ENCODE data around the gene ZFP91. TPM values are rescaled to one million over a fixed set of nuclear protein-coding genes. Genes with fewer than 3 reads are reported as not detected.

The ZFP91 gene
- total and polyA plus RNA-seq, 9 of the 15 experiments (the other 6 are each of a cell fraction or from before 2014, with no cell fraction given), result 17.6 to 58.3 (median 34.0) TPM

DNA sequence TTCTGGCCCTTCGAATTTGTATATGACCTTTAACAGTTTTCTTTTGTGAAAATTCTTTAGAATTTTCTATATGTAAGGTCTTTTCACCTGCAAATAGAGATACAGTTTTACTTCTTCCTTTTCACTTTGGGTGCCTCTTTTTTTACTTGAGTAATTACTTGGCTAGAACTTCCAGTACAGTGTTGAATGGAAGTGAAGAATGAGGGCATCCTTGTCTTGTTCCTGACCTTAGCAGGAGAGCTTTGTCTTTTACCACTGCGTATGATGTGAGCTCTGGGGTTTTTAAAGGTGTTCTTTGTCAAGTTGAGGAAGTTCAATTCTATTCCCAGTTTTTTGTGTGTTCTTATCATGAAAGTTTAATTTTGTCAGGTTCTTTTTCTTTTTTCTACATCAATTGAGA, 21.6 kb downstream of the ZFP91 start:
- H3K4me3 ChIP-seq, result no peak overlapping the region
- H3K9me3 ChIP-seq (replicated peaks; ENCODE audit: control insufficient read depth, insufficient read depth, low read depth, low read length), result no peaks in the 10 kb centered on the region
- H3K4me1 ChIP-seq (replicated peaks in 1 of 2; ENCODE audit: control insufficient read depth in 2 of 2, insufficient read depth in 2 of 2, low read length in 2 of 2), result peaks cover 2 to 18% of the 10 kb centered on the region in 2 experiments; a peak in 4 of 5 replicates
- intact Hi-C loops (cut with micrococcal nuclease), result no loop called here
- POLR2A ChIA-PET, result no interaction called here
- no peaks in the 10 kb centered on the region for H3K27me3 ChIP-seq (ENCODE audit: control insufficient read depth in 2 of 2, insufficient read depth in 2 of 2, low read length in 2 of 2)
- in situ Hi-C loops (cut with MboI), result no loop called here
- no peak overlapping the region for H2AFZ ChIP-seq (ENCODE audit: low read depth, low read length)
- peaks cover 11% of the 10 kb centered on the region; the same call in 1 of the 2 replicates for H4K20me1 ChIP-seq (replicated peaks; ENCODE audit: control insufficient read depth, insufficient read depth, low read length)
- no peak overlapping the region for H3K27ac ChIP-seq (ENCODE audit: extremely low read depth, low read depth, low read length)
- peaks cover 3% of the 10 kb centered on the region for H3K9me1 ChIP-seq (ENCODE audit: control insufficient read depth, insufficient read depth, low read length)
- no peak for DNase-seq (ENCODE audit: extremely low read depth in 1 of 4, low spot score in 3 of 4)
- peaks cover 100% of the 10 kb centered on the region for H3K79me2 ChIP-seq (ENCODE audit: control insufficient read depth, insufficient read depth, low read length)
- no TSS peak for BruUV-seq (replicated peaks)
- ATAC-seq, result no peak
- 82% methylated on average over 2 of the region's 2 CpGs for WGBS (ENCODE audit: insufficient coverage, low coverage, missing lambda C conversion rate)
- CTCF ChIA-PET (ENCODE audit: low intra/inter-chr PET ratio), result no interaction called here
- FAIRE-seq, result no peak
- H3K4me2 ChIP-seq (ENCODE audit: insufficient read depth, low read length), result no peak overlapping the region
- H3K36me3 ChIP-seq (ENCODE audit: control insufficient read depth, insufficient read depth, low read length), result peaks cover 33% of the 10 kb centered on the region
- no peak overlapping the region for H3K9ac ChIP-seq (ENCODE audit: insufficient read depth in 1 of 2, low read depth in 2 of 2, low read length in 2 of 2)
- TF ChIP-seq NCOA4 (IDR thresholded peaks at IDR 0.05; ENCODE audit: partially characterized antibody) (no peak), POLR3A (IDR thresholded peaks at IDR 0.05; ENCODE audit: borderline replicate concordance, extremely low read depth, insufficient read depth, insufficient read length) (no peak), RFX7 (CRISPR knock-in tag; IDR thresholded peaks at IDR 0.05) (no peak), FOXJ3 (CRISPR knock-in tag; IDR thresholded peaks at IDR 0.05) (no peak), TRIM24 (IDR thresholded peaks at IDR 0.05) (no peak), ZNF121 (CRISPR knock-in tag; conservative IDR thresholded peaks at IDR 0.05) (no peak)
- TF ChIP-seq, protein P1, sequence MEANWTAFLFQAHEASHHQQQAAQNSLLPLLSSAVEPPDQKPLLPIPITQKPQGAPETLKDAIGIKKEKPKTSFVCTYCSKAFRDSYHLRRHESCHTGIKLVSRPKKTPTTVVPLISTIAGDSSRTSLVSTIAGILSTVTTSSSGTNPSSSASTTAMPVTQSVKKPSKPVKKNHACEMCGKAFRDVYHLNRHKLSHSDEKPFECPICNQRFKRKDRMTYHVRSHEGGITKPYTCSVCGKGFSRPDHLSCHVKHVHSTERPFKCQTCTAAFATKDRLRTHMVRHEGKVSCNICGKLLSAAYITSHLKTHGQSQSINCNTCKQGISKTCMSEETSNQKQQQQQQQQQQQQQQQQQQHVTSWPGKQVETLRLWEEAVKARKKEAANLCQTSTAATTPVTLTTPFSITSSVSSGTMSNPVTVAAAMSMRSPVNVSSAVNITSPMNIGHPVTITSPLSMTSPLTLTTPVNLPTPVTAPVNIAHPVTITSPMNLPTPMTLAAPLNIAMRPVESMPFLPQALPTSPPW (CRISPR knock-in tag; IDR thresholded peaks at IDR 0.05), result no peak
- TF ChIP-seq, protein P2, sequence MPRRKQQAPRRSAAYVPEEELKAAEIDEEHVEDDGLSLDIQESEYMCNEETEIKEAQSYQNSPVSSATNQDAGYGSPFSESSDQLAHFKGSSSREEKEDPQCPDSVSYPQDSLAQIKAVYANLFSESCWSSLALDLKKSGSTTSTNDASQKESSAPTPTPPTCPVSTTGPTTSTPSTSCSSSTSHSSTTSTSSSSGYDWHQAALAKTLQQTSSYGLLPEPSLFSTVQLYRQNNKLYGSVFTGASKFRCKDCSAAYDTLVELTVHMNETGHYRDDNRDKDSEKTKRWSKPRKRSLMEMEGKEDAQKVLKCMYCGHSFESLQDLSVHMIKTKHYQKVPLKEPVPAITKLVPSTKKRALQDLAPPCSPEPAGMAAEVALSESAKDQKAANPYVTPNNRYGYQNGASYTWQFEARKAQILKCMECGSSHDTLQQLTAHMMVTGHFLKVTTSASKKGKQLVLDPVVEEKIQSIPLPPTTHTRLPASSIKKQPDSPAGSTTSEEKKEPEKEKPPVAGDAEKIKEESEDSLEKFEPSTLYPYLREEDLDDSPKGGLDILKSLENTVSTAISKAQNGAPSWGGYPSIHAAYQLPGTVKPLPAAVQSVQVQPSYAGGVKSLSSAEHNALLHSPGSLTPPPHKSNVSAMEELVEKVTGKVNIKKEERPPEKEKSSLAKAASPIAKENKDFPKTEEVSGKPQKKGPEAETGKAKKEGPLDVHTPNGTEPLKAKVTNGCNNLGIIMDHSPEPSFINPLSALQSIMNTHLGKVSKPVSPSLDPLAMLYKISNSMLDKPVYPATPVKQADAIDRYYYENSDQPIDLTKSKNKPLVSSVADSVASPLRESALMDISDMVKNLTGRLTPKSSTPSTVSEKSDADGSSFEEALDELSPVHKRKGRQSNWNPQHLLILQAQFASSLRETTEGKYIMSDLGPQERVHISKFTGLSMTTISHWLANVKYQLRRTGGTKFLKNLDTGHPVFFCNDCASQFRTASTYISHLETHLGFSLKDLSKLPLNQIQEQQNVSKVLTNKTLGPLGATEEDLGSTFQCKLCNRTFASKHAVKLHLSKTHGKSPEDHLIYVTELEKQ (CRISPR knock-in tag; IDR thresholded peaks at IDR 0.05), result no peak
- TF ChIP-seq, protein P3, sequence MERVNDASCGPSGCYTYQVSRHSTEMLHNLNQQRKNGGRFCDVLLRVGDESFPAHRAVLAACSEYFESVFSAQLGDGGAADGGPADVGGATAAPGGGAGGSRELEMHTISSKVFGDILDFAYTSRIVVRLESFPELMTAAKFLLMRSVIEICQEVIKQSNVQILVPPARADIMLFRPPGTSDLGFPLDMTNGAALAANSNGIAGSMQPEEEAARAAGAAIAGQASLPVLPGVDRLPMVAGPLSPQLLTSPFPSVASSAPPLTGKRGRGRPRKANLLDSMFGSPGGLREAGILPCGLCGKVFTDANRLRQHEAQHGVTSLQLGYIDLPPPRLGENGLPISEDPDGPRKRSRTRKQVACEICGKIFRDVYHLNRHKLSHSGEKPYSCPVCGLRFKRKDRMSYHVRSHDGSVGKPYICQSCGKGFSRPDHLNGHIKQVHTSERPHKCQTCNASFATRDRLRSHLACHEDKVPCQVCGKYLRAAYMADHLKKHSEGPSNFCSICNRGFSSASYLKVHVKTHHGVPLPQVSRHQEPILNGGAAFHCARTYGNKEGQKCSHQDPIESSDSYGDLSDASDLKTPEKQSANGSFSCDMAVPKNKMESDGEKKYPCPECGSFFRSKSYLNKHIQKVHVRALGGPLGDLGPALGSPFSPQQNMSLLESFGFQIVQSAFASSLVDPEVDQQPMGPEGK (CRISPR knock-in tag; IDR thresholded peaks at IDR 0.05; ENCODE audit: borderline replicate concordance), result no peak

All from K562 (cell line).